Measurements from ENCODE around the gene CLCN7. TPM values are rescaled to one million over a fixed set of nuclear protein-coding genes. Genes with fewer than 3 reads are reported as not detected.
"Not testable (repeated sequence)": the region's sequence is repeated elsewhere in the genome, so short reads cannot be mapped to it uniquely, and the experiment has no call there.

CLCN7 gene
- total RNA-seq, 1 donor from 2014 or later: 76.2 TPM

DNA sequence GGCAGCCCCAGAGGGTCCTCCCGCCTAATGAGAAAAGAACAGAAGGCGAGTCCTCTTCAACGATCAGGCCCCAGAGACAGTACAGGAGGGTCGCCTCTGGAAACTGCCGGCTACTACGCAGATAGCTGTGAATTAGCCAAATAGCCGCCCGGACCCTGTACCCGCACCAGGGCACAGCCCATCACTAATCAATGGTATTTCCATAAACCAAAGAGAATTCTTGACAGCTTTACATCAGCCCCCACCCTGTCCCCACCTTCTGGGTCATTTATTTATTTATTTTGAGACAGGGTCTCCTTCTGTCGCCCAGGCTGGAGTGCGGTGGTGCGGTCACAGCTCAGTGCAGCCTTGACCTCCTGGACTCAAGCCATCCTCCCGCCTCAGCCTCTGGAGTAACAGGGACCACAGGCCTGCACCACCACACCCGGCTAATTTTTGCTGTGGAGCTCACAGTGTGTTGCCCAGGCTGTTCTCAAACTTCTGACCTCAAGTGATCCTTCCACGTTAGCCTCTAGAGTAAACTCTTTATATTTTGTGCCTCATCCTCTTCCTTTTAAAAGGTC is 805 bp upstream of the CLCN7 start:
- TF ChIP-seq, protein P1, sequence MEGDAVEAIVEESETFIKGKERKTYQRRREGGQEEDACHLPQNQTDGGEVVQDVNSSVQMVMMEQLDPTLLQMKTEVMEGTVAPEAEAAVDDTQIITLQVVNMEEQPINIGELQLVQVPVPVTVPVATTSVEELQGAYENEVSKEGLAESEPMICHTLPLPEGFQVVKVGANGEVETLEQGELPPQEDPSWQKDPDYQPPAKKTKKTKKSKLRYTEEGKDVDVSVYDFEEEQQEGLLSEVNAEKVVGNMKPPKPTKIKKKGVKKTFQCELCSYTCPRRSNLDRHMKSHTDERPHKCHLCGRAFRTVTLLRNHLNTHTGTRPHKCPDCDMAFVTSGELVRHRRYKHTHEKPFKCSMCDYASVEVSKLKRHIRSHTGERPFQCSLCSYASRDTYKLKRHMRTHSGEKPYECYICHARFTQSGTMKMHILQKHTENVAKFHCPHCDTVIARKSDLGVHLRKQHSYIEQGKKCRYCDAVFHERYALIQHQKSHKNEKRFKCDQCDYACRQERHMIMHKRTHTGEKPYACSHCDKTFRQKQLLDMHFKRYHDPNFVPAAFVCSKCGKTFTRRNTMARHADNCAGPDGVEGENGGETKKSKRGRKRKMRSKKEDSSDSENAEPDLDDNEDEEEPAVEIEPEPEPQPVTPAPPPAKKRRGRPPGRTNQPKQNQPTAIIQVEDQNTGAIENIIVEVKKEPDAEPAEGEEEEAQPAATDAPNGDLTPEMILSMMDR (conservative IDR thresholded peaks at IDR 0.05; ENCODE audit: low read depth, low read length): no peak
- no peak for DNase-seq (ENCODE audit: low read depth)

DNA sequence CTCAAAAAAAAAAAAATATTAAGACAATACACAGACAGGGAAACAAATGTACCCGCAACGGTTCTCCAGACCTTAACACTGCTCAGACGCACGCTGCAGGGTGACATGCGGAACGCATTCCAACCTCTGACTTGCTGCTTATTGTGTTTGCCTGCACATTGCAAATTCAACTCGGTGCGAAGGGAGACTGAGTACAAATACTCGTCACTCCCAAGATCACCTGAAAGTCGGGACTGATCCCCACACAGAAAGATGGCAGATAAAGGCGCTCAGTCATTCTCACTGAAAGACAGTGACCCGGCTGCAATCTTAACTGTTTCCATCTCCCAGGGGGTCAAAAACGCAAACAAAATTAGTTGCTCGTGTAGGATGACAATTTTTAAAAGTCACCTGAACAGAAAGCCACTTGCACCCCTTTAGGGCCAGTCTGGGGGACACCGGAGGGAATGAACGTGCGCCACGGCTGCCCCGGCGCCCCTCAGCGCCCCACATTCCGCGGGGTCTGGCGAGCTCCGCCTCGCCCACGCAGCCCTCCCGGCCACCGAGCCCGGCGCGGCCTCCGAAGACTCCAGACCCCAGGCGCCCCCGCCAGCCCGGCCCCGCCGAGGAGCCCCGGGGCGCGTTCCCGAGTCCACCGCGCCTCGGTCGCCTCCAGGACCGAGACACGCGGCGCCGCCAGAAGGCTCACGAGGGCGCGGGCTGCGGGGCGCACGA is 589 bp downstream of the CLCN7 start:
- no peak for DNase-seq (ENCODE audit: low read depth)
- TF ChIP-seq, protein P1 (conservative IDR thresholded peaks at IDR 0.05; ENCODE audit: low read depth, low read length): no peak

More for the DNA sequence above, 805 bp upstream of the CLCN7 start:
- H3K4me3 ChIP-seq (ENCODE audit: low read depth, low read length): peak overlapping the region; percentile 67

DNA sequence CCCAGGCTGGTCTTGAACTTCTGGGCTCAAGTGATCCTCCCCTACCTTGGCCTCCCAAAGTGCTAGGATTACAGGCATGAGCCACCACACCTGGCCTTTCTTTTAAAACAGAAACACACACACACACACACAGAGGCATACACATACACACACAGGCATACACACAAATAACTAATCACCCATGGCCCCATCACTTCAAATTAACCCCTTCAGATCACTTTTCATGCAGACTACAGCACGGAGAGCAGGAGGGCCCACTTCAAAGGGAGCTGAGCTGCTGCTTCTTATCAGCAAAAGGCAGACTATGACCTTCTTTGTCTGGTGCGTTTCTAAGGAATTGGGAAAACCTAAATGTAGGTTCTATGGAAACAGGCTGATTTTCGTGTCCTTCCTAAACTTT is 1.9 kb downstream of the CLCN7 start:
- H3K4me3 ChIP-seq (ENCODE audit: low read depth, low read length): no peak overlapping the region
- DNase-seq (ENCODE audit: low read depth): no peak
- TF ChIP-seq, protein P1 (conservative IDR thresholded peaks at IDR 0.05; ENCODE audit: low read depth, low read length): no peak

More for the DNA sequence above, 589 bp downstream of the CLCN7 start:
- H3K4me3 ChIP-seq (ENCODE audit: low read depth, low read length): peak overlapping the region; percentile 67

DNA sequence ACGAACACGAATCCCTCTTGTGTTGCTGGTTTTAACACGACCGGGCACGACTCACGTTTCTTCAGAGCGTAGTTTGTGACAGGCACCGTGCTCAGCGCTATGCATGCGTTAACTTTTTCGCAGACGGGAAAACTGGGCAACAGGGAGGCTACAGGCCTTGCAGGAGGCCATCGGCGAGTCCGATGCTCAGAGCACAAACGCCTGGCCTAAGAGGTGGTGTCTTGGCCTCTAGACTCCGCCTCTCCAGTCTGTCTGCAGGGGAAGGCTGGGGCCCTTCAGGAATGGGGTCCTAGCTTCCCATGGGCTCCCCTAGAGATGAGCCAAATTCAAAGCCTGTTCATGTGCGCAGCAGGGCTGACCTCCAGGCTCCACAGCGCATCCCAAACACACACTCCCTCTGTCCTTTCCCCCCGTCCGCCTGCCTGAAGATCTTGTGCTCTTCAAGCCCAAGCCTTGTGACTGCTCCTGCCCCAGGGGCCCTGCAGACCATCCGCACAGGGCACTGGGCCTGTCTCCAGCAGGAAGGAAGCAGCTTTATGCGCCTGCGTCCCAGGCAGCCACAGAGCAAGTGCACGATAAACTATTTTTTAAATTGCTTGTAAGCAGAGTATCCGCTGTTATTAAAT is 3.1 kb downstream of the CLCN7 start:
- DNase-seq (ENCODE audit: low read depth): no peak
- no peak overlapping the region for H3K4me3 ChIP-seq (ENCODE audit: low read depth, low read length)
- TF ChIP-seq, protein P1 (conservative IDR thresholded peaks at IDR 0.05; ENCODE audit: low read depth, low read length): no peak

DNA sequence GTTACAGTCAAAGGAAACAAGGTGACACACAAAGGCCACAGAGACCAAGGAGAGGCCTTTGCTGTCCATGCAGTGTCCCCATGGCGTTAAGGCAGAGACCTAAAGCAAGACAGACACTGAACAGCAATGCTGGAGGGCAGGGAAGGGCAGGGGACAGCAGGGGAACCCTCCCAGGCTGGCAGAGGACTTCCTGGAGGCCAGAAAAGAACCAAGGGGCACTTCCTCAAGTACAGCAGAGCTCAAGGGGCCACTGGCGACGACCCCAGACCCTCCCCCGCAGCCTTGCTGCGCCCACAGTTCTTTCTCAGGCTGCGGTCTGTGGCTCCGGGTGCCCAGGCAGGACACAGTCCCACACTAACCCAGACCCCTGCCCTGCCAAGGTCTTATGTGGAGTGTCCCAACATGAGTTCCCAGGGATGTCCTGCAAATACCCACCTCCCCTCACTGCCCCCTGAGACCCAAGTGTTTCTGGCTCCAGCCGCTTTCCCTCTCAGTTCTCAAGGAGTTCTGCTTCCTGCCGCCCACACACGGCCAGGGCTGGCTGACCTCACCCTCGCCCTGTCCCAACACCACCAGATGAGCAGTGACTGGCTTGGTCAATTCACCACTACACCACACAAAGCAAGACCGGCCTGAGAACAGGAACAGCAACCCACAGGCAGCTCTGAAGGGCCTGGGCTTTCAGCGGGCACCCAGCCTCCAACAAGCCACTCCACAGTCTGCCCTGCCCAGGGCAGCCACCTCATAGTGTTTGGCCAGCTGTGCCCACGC is 4.2 kb downstream of the CLCN7 start:
- H3K4me3 ChIP-seq (ENCODE audit: low read depth, low read length): peak overlapping the region; percentile 6
- TF ChIP-seq, protein P1 (conservative IDR thresholded peaks at IDR 0.05; ENCODE audit: low read depth, low read length): no peak
- no peak for DNase-seq (ENCODE audit: low read depth)

DNA sequence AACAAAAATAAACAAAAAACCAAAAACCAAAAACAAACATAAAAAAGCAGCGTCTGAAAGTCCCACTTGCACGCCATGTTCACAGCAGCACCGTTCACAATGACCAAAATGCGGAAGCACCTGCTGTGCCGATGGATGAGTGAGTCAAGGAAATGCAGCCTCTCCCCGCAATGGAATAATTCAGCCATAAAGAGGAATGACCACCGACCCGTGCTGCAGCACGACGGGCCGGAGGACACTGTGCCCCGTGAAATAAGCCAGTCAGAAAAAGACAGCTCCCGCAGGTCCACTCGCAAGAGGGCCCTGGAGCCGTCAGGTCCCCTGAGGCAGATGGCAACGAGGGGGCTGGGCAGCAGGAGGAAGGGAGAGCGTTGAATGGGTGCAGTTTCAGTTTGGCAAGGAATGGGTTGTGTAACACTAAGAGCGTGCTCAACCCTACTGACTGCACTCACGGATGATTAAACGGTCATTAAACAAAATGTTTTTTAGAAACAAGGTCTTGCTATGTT is 5.1 kb downstream of the CLCN7 start:
- TF ChIP-seq, protein P1 (conservative IDR thresholded peaks at IDR 0.05; ENCODE audit: low read depth, low read length): no peak
- no peak for DNase-seq (ENCODE audit: low read depth)
- H3K4me3 ChIP-seq (ENCODE audit: low read depth, low read length): peak overlapping the region; percentile 21

DNA sequence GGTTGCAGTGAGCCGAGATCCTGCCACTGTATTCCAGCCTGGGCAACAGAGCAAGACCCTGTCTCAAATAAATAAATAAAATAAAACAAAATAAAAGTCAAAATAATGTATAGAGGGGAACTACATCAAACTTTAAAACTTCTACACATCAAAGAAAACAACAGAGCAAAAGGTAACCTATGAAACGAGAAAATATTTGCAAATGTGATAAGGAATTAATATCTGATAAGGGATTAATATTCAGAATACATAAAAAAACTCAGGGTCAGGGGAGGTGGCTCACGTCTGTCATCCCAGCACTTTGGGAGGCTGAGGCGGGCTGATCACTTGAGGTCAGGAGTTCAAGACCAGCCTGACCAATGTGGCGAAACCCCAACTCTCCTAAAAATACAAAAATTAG is 5.7 kb downstream of the CLCN7 start:
- not testable (repeated sequence) for DNase-seq (ENCODE audit: low read depth); H3K4me3 ChIP-seq (ENCODE audit: low read depth, low read length)

All from epithelial cell of proximal tubule (primary cell).